Stimulated activated CD4-positive, alpha-beta T cell treated with anti-CD3 and anti-CD28 coated beads, TNF-alpha, amount 100 ng/mL, for 4 hours (primary cell): ENCODE measurements around the gene MAP4.

ENCODE experiments used
- DNase-seq, 3 experiments: peaks; one replicate each; pipeline ENCODE4 v3.0.0-alpha.2; 2020; ENCODE audit warnings: low read depth in 3 of 3

Gene MAP4

DNA sequence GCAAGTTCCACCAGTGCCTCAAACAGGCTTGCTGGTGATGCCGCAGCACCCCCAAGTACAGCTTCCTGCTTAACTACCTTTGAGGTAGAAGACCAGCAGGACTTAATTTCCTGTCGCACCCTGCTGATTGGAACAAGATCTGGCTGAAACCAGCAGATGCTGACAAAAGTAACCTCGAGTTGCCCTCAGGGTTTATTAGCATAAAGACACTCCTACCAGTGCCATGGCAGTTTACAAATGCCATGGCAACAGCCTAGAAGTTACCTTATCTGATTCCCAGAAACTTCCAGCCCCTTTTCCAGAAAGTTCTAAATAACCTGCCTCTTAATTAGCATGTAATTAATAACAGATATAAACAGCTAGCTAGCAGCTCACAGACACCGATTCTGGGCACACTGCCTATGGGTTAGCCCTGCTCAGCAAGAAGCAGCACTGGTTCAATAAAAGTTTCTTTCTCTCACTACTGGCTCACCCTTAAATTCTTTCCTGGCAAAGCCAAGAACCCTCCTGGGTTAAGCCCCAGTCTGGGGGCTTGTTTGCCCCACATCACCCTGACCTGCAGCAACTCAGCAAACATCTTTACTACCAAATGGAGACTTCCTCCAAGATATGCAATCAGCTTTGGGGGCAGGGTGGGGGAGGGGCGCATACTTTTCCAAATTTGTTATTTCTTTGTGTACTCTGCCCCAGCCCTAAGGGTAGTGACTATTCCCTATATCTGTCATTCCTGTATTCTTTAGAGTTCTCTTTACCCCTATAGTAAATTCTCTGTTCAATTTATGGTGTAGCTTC lies 54.2 kb downstream of the MAP4 start:
- DNase-seq, result peak in 1 of 3 experiments; percentile 2

DNA sequence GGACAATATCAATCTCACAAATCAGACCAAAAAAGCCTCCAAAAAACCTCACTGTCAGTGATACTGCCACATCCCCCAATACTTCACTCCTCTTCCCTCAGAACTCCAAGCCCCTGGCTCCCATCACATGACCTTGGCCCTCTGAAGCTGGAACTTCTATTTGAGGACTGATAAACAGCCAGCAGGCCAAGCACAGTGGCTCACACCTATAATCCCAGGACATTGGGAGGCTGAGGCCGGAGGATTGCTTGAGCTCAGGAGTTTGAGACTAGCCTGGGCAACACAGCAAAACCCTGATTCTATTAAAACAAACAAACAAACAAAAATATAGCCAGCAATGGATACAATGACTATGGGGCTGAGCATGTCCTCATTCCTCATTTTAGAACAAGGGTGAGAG lies 55.2 kb downstream of the MAP4 start:
- no peak for DNase-seq

DNA sequence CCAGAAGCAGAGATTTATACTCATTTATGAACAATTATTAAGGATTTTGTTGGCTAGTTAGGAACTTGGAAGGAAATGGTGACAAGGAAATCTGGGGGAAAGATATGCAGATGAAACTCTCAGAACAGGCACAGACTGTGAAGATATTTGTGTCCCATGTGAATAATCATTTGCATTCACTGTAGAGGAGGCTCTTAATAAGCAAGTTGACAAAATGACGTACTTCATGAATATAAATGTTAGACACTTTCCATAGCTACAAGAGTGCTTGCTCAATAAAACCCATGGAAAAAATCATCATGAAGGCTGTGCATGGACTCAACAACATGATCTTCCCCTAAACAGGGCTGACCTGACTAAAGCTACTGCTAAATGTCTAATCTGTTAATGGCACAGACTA lies 59.7 kb downstream of the MAP4 start:
- DNase-seq, result no peak

DNA sequence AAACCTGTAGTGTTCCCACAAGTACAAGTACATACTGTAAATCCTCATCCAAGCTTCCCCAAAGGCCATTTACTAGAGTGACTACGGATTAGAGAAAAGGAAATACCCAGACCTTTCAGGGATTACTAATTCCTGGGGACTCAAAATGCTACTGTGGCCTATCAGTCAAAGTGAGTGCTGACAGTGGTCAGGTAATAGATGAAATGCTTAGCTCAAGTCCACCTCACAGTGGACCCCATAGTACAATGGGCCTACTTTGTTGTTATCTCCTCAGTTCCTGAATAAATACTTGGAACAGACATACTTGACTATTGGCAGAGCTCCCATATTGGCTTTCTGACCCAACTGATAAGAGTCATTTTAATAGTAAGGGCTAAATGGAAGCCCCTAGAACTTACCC lies 61.6 kb downstream of the MAP4 start:
- no peak for DNase-seq

DNA sequence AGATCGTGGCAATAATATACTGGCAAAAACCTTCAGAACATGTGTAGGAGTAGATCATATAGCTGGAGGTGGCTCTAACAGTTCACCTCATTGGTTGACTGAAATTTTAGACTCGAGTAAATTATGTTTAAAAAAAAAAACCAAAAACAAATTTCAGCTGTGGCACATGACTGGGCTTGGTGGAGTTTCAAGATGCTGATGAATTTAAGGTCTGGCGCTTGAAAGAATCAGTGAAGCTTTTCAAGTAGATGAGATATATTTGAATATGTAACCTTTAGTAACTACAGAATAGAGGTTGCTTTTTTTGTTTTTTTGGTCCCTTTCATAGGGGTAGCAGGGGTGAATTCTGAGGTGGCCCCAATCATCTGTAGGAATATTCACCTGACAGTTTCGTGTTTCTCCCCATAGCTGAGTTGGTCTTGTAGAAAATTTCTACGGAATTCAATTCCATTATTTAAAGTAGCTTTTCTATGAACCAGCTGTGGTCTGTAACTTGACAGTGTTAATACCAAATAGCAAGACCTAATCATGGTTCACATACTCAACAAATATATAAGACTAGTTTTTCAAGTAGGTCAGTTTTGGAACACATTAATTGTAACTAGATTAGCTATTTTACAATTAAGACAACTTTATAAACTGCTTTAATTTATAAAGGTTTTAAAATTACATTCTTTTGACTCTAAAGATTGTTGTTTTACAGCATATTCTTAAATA lies 65.6 kb downstream of the MAP4 start:
- no peak for DNase-seq

DNA sequence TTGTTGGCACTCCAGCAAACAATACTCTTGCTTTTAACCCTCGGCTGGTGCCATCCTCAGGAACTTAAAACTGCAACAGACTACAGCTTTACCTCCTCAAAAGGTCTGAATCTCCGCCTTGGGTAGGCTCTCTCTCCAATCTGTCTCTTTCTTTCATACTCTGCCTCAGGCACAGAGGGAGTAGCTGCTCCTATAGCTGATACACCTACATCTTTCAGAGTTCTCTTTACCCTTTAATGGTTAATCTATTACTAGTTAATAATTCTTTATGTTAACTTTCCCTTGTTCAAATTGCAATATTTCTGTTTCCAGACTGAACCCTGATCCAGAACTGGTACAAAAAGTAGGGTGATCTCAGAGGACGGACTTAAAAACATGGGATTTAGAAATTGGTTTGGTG lies 66.2 kb downstream of the MAP4 start:
- DNase-seq, result no peak

DNA sequence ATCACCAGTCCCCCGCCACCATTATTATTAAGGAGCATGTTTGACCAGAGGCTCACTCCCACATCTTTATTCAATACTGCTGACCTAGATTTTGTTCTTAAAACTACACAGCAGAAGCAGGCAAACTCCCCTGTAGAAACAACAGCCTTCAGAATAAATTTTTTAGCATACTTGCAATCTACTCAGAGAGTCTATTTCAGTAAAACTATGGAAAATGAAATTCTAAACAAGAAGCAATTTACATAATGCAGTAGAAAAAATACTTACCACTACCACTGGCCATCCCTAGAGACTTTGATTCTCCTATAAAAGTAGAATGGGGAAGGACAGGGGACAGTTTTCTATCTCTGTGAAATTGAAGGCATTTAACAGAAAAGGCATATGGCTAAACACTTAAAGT lies 76.0 kb downstream of the MAP4 start:
- no peak for DNase-seq

DNA sequence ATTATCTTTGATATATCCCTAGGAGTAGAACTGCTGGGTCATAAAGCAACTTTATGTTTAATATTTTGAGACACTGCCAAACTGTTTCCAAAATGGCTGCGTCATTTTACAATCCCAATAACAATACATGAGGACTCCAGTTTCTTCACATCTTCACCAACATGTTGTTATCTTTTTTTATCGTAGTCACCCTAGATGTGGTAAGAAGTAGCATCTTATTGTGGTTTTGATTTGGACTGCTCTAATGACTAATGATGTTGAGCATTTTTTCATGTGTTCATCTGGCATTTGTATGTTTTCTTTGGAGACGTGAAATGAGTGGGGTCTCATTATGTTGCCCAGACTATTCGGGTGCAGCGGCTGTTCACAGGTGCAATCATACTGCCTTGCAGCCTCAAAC lies 83.8 kb downstream of the MAP4 start:
- DNase-seq, result no peak

DNA sequence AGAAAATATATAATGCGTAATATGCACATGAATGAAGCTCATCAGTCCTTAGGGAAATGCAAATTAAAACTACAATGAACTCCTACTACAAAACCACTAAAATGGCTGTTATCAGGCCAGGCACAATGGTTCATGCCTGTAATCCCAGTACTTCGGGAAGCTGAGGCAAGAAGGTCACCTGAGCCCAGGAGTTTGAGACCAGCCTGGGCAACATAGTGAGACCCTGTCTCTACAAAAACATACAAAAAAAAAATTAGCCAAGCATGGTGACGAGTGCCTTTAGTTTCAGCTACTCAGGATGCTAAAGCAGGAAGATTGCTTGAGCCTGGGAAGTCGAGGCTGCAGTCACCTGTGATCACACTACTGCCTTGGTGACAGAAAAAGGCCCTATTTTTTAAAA lies 85.2 kb downstream of the MAP4 start:
- no peak for DNase-seq

DNA sequence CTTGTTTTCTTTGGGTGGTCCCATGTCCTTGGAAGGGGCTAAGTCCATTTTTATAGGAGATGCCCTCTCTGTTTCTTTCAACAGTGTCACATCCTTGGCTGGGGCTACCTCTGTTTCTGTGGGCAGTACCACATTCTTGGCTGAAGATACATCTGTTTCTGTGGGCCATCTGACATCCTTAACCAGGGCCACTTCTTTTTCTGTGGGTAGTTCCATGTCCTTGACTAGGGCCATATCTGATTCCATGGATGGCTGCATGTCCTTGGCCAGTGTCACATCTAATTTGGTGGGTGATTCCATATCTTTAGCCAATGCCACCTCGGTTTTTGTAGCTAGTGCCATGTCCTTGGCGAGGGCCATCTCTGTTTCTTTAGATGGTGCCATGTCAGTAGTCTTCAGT lies 99.5 kb downstream of the MAP4 start:
- DNase-seq, result no peak

DNA sequence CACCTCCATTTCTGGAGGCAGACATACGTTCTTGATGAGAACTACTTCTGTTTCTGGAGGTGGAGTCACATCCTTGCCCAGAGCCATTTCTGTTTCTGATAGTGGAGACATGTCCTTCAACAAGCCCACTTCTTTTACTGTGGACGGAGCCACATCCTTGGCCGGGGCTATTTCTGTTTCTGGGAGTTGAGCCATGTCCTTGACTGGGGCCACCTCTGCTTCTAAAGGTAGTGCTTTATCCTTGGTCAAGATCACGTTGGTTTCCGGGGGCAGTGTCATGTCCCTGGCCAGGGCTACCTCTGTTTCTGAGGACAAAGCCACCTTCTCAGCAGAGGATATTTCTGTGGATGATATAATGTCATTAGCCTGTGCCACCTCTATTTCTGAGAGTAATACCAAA lies 100.0 kb downstream of the MAP4 start:
- DNase-seq, result no peak

DNA sequence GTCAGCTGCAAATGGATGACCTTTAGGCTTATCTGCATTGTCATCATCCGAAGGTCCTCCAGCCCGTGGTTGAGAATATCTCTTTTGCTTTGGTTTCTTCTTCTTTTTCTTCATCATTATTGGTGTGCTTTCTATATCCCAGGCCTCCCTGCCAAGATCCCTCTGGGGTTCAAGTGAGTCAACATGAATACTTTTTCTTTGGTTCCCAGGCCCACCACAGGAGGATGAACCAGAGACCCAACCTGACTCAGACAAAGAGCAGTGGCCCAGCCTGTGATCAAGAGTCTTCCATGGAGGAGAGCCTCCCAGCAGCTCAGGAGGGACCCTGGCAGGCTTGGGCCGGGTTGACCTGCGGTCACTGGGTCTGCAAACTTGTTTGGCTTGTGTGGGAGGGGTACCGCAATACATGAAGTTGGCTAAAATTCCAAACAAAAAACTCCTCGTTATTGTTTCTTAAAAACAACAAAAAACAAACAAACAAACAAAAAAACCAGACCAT lies 104.2 kb downstream of the MAP4 start:
- no peak for DNase-seq

DNA sequence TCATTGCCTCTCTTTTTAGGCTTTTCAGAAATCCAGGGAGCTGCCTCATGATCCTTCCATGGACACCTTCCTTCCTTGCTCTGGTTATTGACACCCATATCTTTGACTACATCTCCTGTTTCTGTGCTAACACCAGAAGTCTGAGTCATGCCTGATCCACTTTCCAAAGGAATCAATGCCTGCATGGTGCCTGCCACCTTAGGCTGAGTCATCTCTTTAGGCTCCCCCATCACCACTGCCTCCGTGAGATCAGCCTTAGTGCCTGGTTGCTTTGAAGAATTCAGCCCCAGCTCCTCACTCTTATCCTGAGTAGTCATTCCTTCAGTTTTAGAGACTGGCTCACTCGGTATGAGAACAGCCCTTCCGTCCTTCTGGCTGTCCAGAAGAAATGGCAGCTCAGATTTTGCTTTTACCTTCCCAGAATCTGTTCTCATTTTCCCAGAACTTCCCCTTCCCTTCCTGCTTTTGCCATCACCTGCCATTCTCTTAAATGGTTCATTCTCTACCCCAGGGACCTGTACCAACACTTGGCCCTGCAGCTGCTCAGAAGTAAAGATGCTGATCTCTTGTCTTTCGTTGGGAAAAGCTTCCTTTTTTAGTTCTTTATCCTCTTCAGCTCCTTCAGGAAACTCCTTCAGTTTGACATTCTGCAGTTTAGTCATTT lies 105.3 kb downstream of the MAP4 start:
- DNase-seq, result no peak

DNA sequence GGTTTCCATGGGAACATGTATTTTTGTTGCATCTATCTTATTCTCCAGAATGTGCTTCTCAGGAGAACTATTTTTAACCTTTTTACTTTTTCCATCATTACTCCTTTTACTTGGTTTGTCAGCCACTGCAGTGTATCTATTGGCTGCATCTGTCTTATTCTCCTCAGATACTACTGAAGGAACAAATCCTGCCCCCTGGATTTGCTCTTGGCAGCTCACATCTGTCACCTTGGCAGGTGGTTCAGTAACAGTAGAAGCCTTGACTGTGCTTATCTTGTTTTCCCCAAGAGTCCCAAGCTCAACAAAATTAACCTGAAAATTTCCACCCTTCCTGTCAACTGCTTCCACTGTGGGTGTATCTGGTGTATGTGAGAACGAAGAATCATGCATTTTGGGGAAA lies 106.0 kb downstream of the MAP4 start:
- DNase-seq, result no peak

DNA sequence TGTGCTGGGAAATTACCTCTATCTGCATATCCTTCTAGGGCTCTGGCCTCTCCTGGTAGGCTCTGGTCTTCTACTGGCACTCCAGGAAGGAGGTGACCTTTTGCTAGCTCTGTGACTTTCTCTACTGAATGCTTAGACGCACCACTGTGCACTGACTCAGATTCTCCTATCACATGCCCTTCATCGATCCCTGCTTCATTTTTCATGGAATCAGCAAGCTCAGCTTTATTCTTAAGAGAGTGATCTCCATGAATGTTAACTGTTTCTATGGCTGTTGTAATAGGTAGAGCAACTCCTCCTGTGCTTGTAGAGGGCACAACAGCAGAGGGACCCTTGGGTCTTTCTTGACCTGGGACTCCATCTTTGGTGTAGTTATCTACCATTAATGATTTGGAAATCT lies 106.6 kb downstream of the MAP4 start:
- DNase-seq, result no peak

DNA sequence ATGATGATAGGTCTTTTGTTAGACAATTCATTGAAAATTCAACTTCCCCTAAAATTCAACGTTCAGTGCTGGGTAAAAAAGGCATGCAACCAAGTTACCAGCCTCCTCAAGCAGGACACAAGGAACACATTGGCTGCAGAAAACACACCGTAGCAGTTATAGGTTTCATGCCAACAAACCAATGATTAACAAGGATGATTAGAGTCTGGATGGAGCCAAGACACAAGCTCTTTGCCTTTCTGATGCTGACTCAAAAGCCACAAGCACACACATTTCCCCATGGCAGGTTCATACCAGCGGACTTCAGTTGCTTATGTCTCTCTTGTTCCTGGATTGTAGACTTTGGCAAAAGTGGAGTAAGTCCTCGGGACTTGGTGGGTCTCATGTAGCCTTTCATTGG lies 107.5 kb downstream of the MAP4 start:
- DNase-seq, result no peak

DNA sequence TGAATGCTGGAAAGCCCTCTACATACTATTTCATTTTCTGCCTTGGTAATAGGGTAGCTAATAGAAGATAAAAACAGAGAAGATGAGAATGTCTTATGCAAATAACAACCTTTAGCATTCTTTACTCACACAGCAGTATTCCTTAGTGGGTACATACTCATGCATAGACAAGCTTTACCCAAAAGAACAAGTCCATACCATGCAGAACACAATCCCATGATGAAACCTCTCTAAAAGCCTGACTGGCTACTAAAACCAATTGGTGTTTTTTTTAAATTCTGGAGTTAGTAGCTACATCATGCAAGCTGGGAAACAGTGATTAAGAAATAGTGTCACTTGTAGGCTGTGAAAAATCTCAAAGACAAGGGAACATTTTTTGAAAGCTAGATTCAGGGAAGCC lies 108.4 kb downstream of the MAP4 start:
- no peak for DNase-seq

DNA sequence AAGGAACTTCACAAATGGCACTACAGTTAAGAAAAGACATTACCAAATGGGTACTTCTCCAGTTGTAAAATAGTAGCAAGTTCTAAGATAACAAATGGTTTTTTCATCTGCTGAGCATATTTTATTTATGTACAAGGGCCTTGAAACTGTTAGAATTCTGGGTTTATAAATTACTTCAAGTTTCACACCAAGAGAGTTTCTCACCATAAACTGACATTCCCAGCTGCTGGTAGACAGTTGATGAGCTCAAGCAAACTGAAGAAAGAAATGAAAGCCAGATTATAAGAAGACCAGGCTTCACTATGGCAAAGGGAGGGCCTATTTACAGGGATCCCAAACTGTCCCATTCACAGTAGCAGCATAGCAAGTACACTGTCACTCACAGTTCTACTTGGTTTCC lies 113.5 kb downstream of the MAP4 start:
- DNase-seq, result no peak

DNA sequence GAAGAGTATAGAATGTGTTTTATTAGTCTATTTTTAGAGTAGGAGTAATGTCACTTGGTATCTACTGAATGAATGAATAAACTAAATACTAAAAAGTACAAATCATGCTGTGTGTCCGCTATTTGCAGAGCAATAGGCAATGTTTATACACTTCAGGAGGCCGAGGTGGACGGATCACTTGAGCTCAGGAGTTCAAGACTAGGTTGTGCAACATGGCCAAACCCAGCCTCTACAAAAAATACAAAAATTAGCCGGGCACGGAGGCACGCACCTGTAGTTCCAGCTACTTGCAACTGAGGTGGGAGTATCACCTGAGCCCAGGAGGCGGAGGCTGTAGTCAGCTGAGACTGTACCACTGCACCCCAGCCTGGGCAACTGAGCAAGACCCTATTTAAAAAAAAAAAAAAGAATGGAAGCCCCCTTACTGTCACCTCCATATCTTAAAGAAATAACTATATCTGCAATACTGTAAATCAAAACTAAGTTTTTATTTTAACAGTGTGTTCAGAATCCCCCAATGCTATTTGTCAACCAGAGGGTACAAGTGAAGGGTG lies 114.9 kb downstream of the MAP4 start:
- DNase-seq, result no peak

DNA sequence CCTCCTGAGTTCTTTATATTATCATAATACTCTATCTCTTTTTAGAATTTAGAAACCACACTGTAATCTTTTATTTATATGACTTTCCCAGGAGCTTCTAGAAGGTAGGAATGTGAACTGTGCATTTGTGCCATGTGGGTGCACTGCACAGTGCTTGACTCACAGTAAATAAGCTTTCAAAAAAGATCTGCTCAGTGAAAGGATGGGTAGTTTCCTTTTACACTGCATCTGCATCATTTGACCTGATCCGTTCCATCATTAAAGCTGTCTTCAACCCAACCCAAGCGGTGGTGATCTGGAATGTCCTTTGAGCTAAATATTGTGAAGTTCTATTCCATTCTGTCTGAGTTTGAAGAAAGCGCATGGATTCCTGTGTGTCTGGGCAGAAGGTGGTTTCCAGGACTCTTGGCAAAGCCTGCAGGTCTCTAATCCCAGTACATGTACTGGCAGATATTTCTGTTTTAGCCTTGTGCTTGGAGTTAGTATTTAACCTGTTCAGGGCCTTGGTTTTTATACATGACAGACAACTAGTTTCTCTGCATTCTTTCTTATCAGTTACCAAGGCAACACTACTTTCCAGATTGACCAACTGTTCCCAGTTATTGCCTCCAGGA lies 116.6 kb downstream of the MAP4 start:
- no peak for DNase-seq

DNA sequence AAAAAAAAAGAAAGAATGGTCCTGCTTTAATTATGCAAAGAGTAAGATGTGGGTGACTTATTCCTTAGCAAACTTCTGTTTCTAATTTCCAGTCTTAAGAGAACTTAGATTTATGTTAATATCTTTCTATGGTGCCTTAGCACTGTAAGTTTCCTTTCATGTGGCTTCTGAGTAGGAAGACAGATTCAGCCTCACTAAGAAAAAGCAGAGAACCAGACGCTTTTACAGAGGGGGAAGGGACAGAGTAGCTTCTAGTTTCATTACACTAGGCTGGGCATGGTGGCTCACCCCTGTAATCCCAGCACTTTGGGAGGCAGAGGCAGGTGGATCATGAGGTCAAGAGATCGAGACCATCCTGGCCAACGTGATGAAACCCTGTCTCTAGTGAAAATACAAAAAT lies 118.3 kb downstream of the MAP4 start:
- DNase-seq, result no peak

DNA sequence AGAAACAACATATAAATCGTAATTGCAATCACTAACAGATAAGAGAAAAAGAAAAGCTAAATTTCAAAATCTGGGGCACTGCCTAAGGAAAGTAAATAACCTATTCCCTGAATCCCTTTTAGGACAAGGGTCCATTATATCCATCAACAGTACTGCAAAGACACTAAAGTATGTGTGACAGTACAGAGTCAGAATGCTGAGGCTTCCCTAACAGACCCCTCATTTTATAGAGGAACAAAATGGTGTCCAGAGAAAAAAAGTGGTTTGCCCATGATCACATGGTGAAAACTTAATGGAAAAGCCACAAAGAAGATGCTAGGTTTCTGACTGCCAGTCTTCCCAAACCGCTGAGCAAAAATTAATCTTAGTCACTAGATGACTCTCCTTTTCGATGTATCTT lies 119.5 kb downstream of the MAP4 start:
- DNase-seq, result no peak
